PC-3 (cell line): ENCODE measurements around the gene TRPT1. TPM values are rescaled to one million over a fixed set of nuclear protein-coding genes. Genes with fewer than 3 reads are reported as not detected.

Source experiments
- ATAC-seq: fragments of 200-7000 bp; cut with Tn5 transposase; 2 replicates; pipeline ENCODE4 v1.9.1; 2020; ENCODE audit warnings: mild to moderate bottlenecking, moderate library complexity
- BruUV-seq: library from RNA; stranded (reverse); fragments of 400-500 nt; replicated peaks from 2 replicates; lab custom pipeline; 2021; lab: Mats Ljungman, UMichigan
- CTCF ChIA-PET: fragments of 300-600 bp; sonication (Branson Sonifier 250); formaldehyde crosslinking; loops from one replicate; lab custom pipeline; 2022; ENCODE audit warnings: antibody characterized with exemption; lab: Charles Lee
- POLR2A ChIA-PET: fragments of 300-600 bp; sonication (Branson Sonifier 250); formaldehyde crosslinking; loops from one replicate; lab custom pipeline; 2022; ENCODE audit warnings: antibody characterized with exemption; ENCODE audit not compliant: unreplicated experiment; lab: Charles Lee
- DNase-seq: peaks from one replicate; pipeline ENCODE4 v3.0.0-alpha.2; 2015
- H2AFZ ChIP-seq: fragments of 300-600 bp; sonication (generic); 2 replicates; pipeline ENCODE4 v1.6.0; 2016; ENCODE audit warnings: antibody characterized with exemption, low read length
- H3F3A ChIP-seq: fragments of 300-600 bp; sonication (generic); one replicate; pipeline ENCODE4 v1.6.0; 2017; ENCODE audit warnings: antibody characterized with exemption, low read length, control low read depth, mild to moderate bottlenecking; ENCODE audit not compliant: unreplicated experiment
- H3K27ac ChIP-seq: fragments of 300-600 bp; sonication (generic); 2 replicates; pipeline ENCODE4 v1.5.1; 2016; ENCODE audit warnings: mild to moderate bottlenecking, low read length
- H3K27me3 ChIP-seq: fragments of 300-600 bp; sonication (generic); 2 replicates; pipeline ENCODE4 v1.6.1; 2016; ENCODE audit warnings: low read length, mixed read lengths
- H3K36me3 ChIP-seq: fragments of 300-600 bp; sonication (generic); 2 replicates; pipeline ENCODE4 v1.6.1; 2016; ENCODE audit warnings: low read depth, mixed run types, low read length, mixed read lengths
- H3K4me1 ChIP-seq: fragments of 300-600 bp; sonication (generic); 2 replicates; pipeline ENCODE4 v1.5.1; 2016; ENCODE audit warnings: low read length; ENCODE audit not compliant: insufficient read depth
- H3K4me2 ChIP-seq: fragments of 300-600 bp; sonication (generic); 2 replicates; pipeline ENCODE4 v1.6.0; 2016; ENCODE audit warnings: low read length
- H3K4me3 ChIP-seq: fragments of 300-600 bp; sonication (generic); 2 replicates; pipeline ENCODE4 v1.5.1; 2016; ENCODE audit warnings: mild to moderate bottlenecking, low read length, mixed read lengths
- H3K79me2 ChIP-seq: fragments of 300-600 bp; sonication (generic); 2 replicates; pipeline ENCODE4 v1.6.1; 2017; ENCODE audit warnings: low read length, mixed read lengths
- H3K9ac ChIP-seq: fragments of 300-600 bp; sonication (generic); 2 replicates; pipeline ENCODE4 v1.6.0; 2016; ENCODE audit warnings: mild to moderate bottlenecking, low read length
- H3K9me2 ChIP-seq: fragments of 300-600 bp; sonication (generic); replicated peaks from 2 replicates; pipeline ENCODE4 v1.6.1; 2016; ENCODE audit warnings: mixed run types, low read length, mixed read lengths
- H3K9me3 ChIP-seq: fragments of 300-600 bp; sonication (generic); 2 replicates; pipeline ENCODE4 v1.6.1; 2016; ENCODE audit warnings: low read length, mixed read lengths
- H4K20me1 ChIP-seq: fragments of 300-600 bp; sonication (generic); 2 replicates; pipeline ENCODE4 v1.6.1; 2016; ENCODE audit warnings: low read length, mixed read lengths
- CTCF ChIP-seq: fragments of 300-600 bp; sonication (generic); conservative IDR thresholded peaks from 2 replicates; pipeline ENCODE4 v1.5.1; 2017; ENCODE audit warnings: antibody characterized with exemption, low read depth, mild to moderate bottlenecking, low read length
- EZH2 ChIP-seq: fragments of 300-600 bp; sonication (generic); IDR thresholded peaks from one replicate; pipeline ENCODE4 v1.6.1; 2017; ENCODE audit warnings: antibody characterized with exemption, mild to moderate bottlenecking, low read length; ENCODE audit not compliant: unreplicated experiment
- EZH2phosphoT487 ChIP-seq: fragments of 300-600 bp; sonication (generic); IDR thresholded peaks from 2 replicates; pipeline ENCODE4 v1.6.1; 2018; ENCODE audit warnings: mild to moderate bottlenecking, antibody characterized with exemption, low read length, borderline replicate concordance
- intact Hi-C: fragments of 100-400 bp; cut with micrococcal nuclease; formaldehyde crosslinking; loops from 2 replicates; pipeline ENCODE4 v1.9.0; 2023
- total RNA-seq: library from RNA; depleted of rRNA; stranded (reverse); fragments of >200 nt; gene quantifications from 2 replicates; pipeline ENCODE4 v1.2.3, GENCODE V29; 2014

Gene TRPT1
- total RNA-seq, 1 experiment from 2014 or later, result 57.7 TPM

GRCh38 chr11:64218628-64219353, 7.2 kb downstream of the TRPT1 start:
- Histone ChIP-seq H2AFZ (no peak overlapping the region), H3K4me3 (no peak overlapping the region), H3K9me2 (no peaks in the 10 kb centered on the region), H3K79me2 (no peaks in the 10 kb centered on the region), H3K27me3 (no peaks in the 10 kb centered on the region), H3K9me3 (no peaks in the 10 kb centered on the region), H3F3A (peaks cover 2% of the 10 kb centered on the region), H3K4me2 (no peak overlapping the region), H3K27ac (no peak overlapping the region), H4K20me1 (no peaks in the 10 kb centered on the region), H3K9ac (no peak overlapping the region), H3K36me3 (0 out of 2 replicates have a peak, but pooled peaks cover 3% of the 10 kb centered on the region), H3K4me1 (peaks cover under 1% of the 10 kb centered on the region; the same call in 1 of the 2 replicates)
- ATAC-seq (no peak), DNase-seq (no peak)
- TF ChIP-seq EZH2, result no peak
- TF ChIP-seq CTCF, result no peak
- TF ChIP-seq EZH2phosphoT487, result no peak
- ChIA-PET CTCF (no interaction called here), POLR2A (no interaction called here)
- intact Hi-C loops, result no loop called here
- no TSS peak for BruUV-seq

- H3K4me3 ChIP-seq, result no peak overlapping the region
- DNase-seq, result no peak
- TF ChIP-seq CTCF, result peak; percentile 26; the same call in 1 of the 2 replicates
- no peak for TF ChIP-seq EZH2phosphoT487
- ATAC-seq, result no peak
- H3K27ac ChIP-seq, result no peak overlapping the region
- H3K27me3 ChIP-seq, result no peaks in the 10 kb centered on the region
- ChIA-PET CTCF (no interaction called here), POLR2A (no interaction called here)
- no TSS peak for BruUV-seq
- H3F3A ChIP-seq, result peaks cover 2% of the 10 kb centered on the region
- no peaks in the 10 kb centered on the region for H3K79me2 ChIP-seq
- no peak overlapping the region for H3K4me2 ChIP-seq
- no peak overlapping the region for H3K9ac ChIP-seq
- intact Hi-C loops, result no loop called here
- no peaks in the 10 kb centered on the region for H3K9me2 ChIP-seq
- H3K4me1 ChIP-seq, result no peaks in the 10 kb centered on the region
- H3K36me3 ChIP-seq, result no peaks in the 10 kb centered on the region
- H2AFZ ChIP-seq, result no peak overlapping the region
- no peaks in the 10 kb centered on the region for H3K9me3 ChIP-seq
- no peaks in the 10 kb centered on the region for H4K20me1 ChIP-seq
Measured at GRCh38 chr11:64216879-64217278, 9.1 kb downstream of the TRPT1 start.

GRCh38 chr11:64211181-64211872, 14.7 kb downstream of the TRPT1 start:
- H4K20me1 ChIP-seq, result no peaks in the 10 kb centered on the region
- peaks cover 2% of the 10 kb centered on the region for H3F3A ChIP-seq
- ATAC-seq (no peak), DNase-seq (no peak)
- H3K9me3 ChIP-seq, result no peaks in the 10 kb centered on the region
- H3K4me2 ChIP-seq, result no peak overlapping the region
- H3K4me1 ChIP-seq, result no peaks in the 10 kb centered on the region
- H3K9ac ChIP-seq, result no peak overlapping the region
- no peaks in the 10 kb centered on the region for H3K9me2 ChIP-seq
- no peak overlapping the region for H2AFZ ChIP-seq
- H3K79me2 ChIP-seq, result no peaks in the 10 kb centered on the region
- no TSS peak for BruUV-seq
- peaks cover 8% of the 10 kb centered on the region; the same call in 1 of the 2 replicates for H3K36me3 ChIP-seq
- H3K27ac ChIP-seq, result no peak overlapping the region
- no peak overlapping the region for H3K4me3 ChIP-seq
- POLR2A ChIA-PET, result no interaction called here
- TF ChIP-seq CTCF, result no peak
- TF ChIP-seq EZH2phosphoT487, result no peak
- no peak for TF ChIP-seq EZH2
- no peaks in the 10 kb centered on the region for H3K27me3 ChIP-seq
- CTCF ChIA-PET, result interaction anchor here (0.6 kb wide), 1 partner anchor 144 kb away, joined by 4 read pairs; no protein-coding TSS in a partner anchor
- intact Hi-C loops, result no loop called here
